GM21360 (cell line): ENCODE results near the gene DSC1.

Experiments used
- ATAC-seq: cut with Tn5 transposase; IDR thresholded peaks from one replicate; pipeline ENCODE4 v1.9.1; 2021; ENCODE audit warnings: mild to moderate bottlenecking, moderate library complexity; ENCODE audit not compliant: unreplicated experiment

DSC1 gene

GRCh38 chr18:31112804-31113203, 49.9 kb downstream of the DSC1 start:
- no peak for ATAC-seq

GRCh38 chr18:31105733-31106132, 56.9 kb downstream of the DSC1 start:
- ATAC-seq: no peak

GRCh38 chr18:31104444-31104843, 58.2 kb downstream of the DSC1 start:
- no peak for ATAC-seq

GRCh38 chr18:31103423-31103822, 59.2 kb downstream of the DSC1 start:
- ATAC-seq: no peak

- ATAC-seq: no peak
Measured at GRCh38 chr18:31102941-31103340, 59.7 kb downstream of the DSC1 start.

GRCh38 chr18:31102025-31102684, 60.5 kb downstream of the DSC1 start, which contains the start of gene DSC2:
TSS of gene DSC2 (minus strand) at chr18:31102421. CDS start at chr18:31101971, 450 bp downstream.
- no peak for ATAC-seq

- ATAC-seq: no peak
Measured at GRCh38 chr18:31101183-31102024, 61.3 kb downstream of the DSC1 start.

- ATAC-seq: no peak
Measured at GRCh38 chr18:31100436-31101182, 62.0 kb downstream of the DSC1 start.

GRCh38 chr18:31099450-31100230, 63.0 kb downstream of the DSC1 start:
- ATAC-seq: no peak

- no peak for ATAC-seq
Measured at GRCh38 chr18:31098878-31099277, 63.8 kb downstream of the DSC1 start.

- no peak for ATAC-seq
Measured at GRCh38 chr18:31097666-31098065, 65.0 kb downstream of the DSC1 start.

- ATAC-seq: no peak
Measured at GRCh38 chr18:31093880-31094279, 68.8 kb downstream of the DSC1 start.

GRCh38 chr18:31093294-31093693, 69.4 kb downstream of the DSC1 start:
- no peak for ATAC-seq

- no peak for ATAC-seq
Measured at GRCh38 chr18:31091350-31091749, 71.3 kb downstream of the DSC1 start.

GRCh38 chr18:31088532-31088931, 74.1 kb downstream of the DSC1 start:
- no peak for ATAC-seq

GRCh38 chr18:31079973-31080372, 82.7 kb downstream of the DSC1 start:
- ATAC-seq: no peak
